Effector memory CD8-positive, alpha-beta T cell (primary cell): ENCODE measurements around the gene ENPP1.
"Not testable (repeated sequence)": the region's sequence is repeated elsewhere in the genome, so short reads cannot be mapped to it uniquely, and the experiment has no call there.

ENCODE experiments used
- ATAC-seq: fragments of 150-1000 bp; cut with Tn5 transposase; replicated peaks from 2 replicates; pipeline ENCODE4 v1.10.0; 2021; ENCODE audit warnings: mild to moderate bottlenecking, moderate library complexity
- DNase-seq, 3 experiments: peaks; one replicate each; pipeline ENCODE4 v3.0.0; 2021
- H3K27ac Mint-ChIP-seq, 2 donors: one replicate each; pipeline ENCODE4 v1.8.0; 2022; ENCODE audit warnings: mild to moderate bottlenecking in 2 of 2, mixed read lengths in 2 of 2, moderate library complexity in 2 of 2
- H3K27me3 Mint-ChIP-seq, 2 donors: one replicate each; pipeline ENCODE4 v1.8.0; 2022; ENCODE audit warnings: mixed read lengths in 2 of 2
- H3K36me3 Mint-ChIP-seq: one replicate; pipeline ENCODE4 v1.8.0; 2022; ENCODE audit warnings: mild to moderate bottlenecking, moderate library complexity, mixed read lengths; ENCODE audit not compliant: insufficient read depth
- H3K4me1 Mint-ChIP-seq, 2 donors: one replicate each; pipeline ENCODE4 v1.8.0; 2022; ENCODE audit warnings: low read depth in 2 of 2, mixed read lengths in 2 of 2
- H3K4me3 Mint-ChIP-seq, 2 donors: one replicate each; pipeline ENCODE4 v1.8.0; 2022; ENCODE audit warnings: mild to moderate bottlenecking in 2 of 2, mixed read lengths in 2 of 2, moderate library complexity in 2 of 2
- H3K9me3 Mint-ChIP-seq, 2 donors: one replicate each; pipeline ENCODE4 v1.8.0; 2022; ENCODE audit warnings: mixed read lengths in 2 of 2

The ENPP1 gene

DNA sequence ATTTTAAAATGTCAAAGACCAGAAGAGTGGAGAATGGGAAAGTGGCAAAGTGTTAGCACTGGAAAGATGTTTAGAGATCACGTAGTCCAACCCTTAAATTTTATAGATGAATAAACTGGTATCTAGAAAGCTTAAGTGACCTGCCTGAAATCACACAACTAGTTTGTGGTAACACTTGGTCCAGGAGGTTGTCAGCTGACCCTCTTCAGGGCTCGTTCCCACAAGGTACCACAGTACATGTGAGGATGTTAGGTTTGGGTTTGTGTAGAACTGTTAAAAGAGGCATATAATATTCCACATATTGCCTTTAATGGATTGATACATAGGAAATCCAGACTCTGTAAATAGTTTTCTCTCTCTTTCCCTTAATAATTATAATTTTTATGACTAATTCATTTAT, 39.1 kb downstream of the ENPP1 start:
- H3K9me3 Mint-ChIP-seq, result no peaks in the 10 kb centered on the region
- no peak for ATAC-seq
- no peak for DNase-seq
- H3K4me1 Mint-ChIP-seq, result no peaks in the 10 kb centered on the region
- no peaks in the 10 kb centered on the region for H3K36me3 Mint-ChIP-seq
- H3K27ac Mint-ChIP-seq, result no peak overlapping the region
- peaks cover 13 to 41% of the 10 kb centered on the region in 2 donors for H3K27me3 Mint-ChIP-seq
- no peak overlapping the region for H3K4me3 Mint-ChIP-seq

DNA sequence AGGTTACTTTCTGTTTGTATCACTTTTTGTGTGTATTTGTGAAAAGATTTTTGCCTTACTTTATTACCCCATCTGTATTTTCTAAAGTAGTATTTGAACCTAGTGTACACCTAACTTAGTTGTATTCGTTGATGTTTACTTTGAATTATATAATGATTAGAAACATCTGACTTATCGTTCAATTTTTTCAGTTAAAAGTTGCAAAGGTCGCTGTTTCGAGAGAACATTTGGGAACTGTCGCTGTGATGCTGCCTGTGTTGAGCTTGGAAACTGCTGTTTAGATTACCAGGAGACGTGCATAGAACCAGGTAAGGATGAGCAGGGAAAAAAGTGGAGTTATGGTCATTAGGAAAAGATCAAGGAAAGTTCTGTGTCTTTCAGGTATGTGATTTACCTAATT, 42.0 kb downstream of the ENPP1 start:
- Mint-ChIP-seq H3K4me1 (no peaks in the 10 kb centered on the region), H3K36me3 (no peaks in the 10 kb centered on the region), H3K4me3 (no peak overlapping the region), H3K27me3 (peaks cover 13 to 21% of the 10 kb centered on the region in 2 donors), H3K9me3 (no peaks in the 10 kb centered on the region), H3K27ac (no peak overlapping the region)
- no peak for DNase-seq
- ATAC-seq, result no peak

- no peak overlapping the region for H3K27ac Mint-ChIP-seq
- ATAC-seq, result no peak
These were observed 43.4 kb downstream of the ENPP1 start for GRCh38 chr6:131851049-131851769.

GRCh38 chr6:131852200-131852599, 44.4 kb downstream of the ENPP1 start:
- no peak for DNase-seq
- Mint-ChIP-seq H3K27ac (no peak overlapping the region), H3K27me3 (peaks cover 0 to 7% of the 10 kb centered on the region in 2 donors), H3K4me1 (no peaks in the 10 kb centered on the region), H3K4me3 (no peak overlapping the region), H3K9me3 (no peaks in the 10 kb centered on the region), H3K36me3 (no peaks in the 10 kb centered on the region)
- ATAC-seq, result no peak

More at GRCh38 chr6:131851049-131851769, 43.4 kb downstream of the ENPP1 start:
- no peak for DNase-seq
- Mint-ChIP-seq H3K9me3 (no peaks in the 10 kb centered on the region), H3K27me3 (peaks cover 5 to 14% of the 10 kb centered on the region in 2 donors), H3K36me3 (no peaks in the 10 kb centered on the region), H3K4me3 (no peak overlapping the region), H3K4me1 (no peaks in the 10 kb centered on the region)

GRCh38 chr6:131854803-131855202, 47.0 kb downstream of the ENPP1 start:
- no peaks in the 10 kb centered on the region for H3K27me3 Mint-ChIP-seq
- no peaks in the 10 kb centered on the region for H3K36me3 Mint-ChIP-seq
- H3K9me3 Mint-ChIP-seq, result no peaks in the 10 kb centered on the region
- DNase-seq (no peak), ATAC-seq (no peak)
- H3K4me1 Mint-ChIP-seq, result no peaks in the 10 kb centered on the region
- H3K4me3 Mint-ChIP-seq, result no peak overlapping the region
- H3K27ac Mint-ChIP-seq, result no peak overlapping the region

DNA sequence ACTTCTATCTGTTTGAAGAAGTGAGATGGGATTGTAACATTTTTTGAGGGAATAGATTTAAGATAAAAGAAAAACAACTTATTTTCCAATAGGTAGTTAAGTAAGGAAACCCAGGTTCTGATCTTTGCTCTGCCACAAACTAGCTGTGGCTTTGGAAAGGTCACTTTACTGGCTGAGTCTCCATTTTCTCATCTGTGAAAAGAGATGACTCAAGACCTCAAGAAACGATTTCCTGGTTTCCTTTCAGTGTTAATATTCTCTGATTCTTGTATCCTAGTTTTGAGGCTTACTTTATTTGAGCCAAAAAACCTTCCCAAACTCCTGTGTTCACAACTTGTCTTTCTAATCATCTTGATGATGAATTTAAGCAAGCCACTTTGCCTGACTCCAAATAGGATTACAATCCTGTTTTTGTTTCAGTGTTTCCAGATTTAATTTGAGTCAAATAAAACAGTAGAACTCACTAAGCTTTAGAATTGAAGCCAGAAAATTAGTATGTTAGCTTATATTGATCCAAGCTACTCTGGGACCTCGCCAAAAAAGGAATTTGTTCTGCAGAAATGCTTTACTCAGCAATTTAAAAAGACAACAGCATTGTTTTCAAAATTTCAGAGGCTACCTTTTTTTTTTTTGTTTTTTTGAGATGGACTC, 51.1 kb downstream of the ENPP1 start:
- no peak overlapping the region for H3K27ac Mint-ChIP-seq
- no peaks in the 10 kb centered on the region for H3K4me1 Mint-ChIP-seq
- H3K4me3 Mint-ChIP-seq, result no peak overlapping the region

GRCh38 chr6:131859658-131860057, 51.8 kb downstream of the ENPP1 start:
- H3K9me3 Mint-ChIP-seq, H3K27ac Mint-ChIP-seq, H3K27me3 Mint-ChIP-seq, H3K4me3 Mint-ChIP-seq, H3K36me3 Mint-ChIP-seq, H3K4me1 Mint-ChIP-seq, DNase-seq, ATAC-seq: not testable (repeated sequence)

More for the DNA sequence above, 51.1 kb downstream of the ENPP1 start:
- no peak for ATAC-seq
- no peak for DNase-seq
- peaks cover 0 to 8% of the 10 kb centered on the region in 2 donors for H3K27me3 Mint-ChIP-seq
- H3K36me3 Mint-ChIP-seq, result no peaks in the 10 kb centered on the region
- H3K9me3 Mint-ChIP-seq, result no peaks in the 10 kb centered on the region

- Mint-ChIP-seq H3K36me3 (no peaks in the 10 kb centered on the region), H3K4me3 (no peak overlapping the region), H3K27ac (no peak overlapping the region), H3K9me3 (no peaks in the 10 kb centered on the region), H3K27me3 (peaks cover 0 to 8% of the 10 kb centered on the region in 2 donors), H3K4me1 (no peaks in the 10 kb centered on the region)
- ATAC-seq, result no peak
- no peak for DNase-seq
These were observed 53.6 kb downstream of the ENPP1 start for GRCh38 chr6:131861381-131861780.

DNA sequence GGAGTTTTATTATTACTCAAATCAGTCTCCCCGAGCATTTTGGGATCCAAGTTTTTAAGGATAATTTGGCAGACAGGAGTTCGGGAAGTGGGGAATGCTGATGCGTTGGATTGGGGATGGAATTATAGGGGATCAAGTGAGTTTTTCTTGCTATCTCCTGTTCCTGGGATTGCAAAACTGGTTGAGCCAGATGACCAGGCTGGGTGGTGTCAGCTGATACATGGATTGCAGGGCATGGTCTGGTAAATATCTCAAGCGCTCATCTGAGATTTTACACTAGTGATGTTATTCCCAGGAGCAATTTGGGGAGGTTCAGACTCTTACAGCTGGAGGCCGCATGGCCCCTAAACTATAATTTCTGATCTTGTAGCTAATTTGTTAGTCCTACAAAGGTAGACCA, 54.7 kb downstream of the ENPP1 start:
- Mint-ChIP-seq H3K9me3 (no peaks in the 10 kb centered on the region), H3K4me3 (no peak overlapping the region), H3K27ac (no peak overlapping the region), H3K4me1 (no peaks in the 10 kb centered on the region), H3K27me3 (peaks cover 0 to 8% of the 10 kb centered on the region in 2 donors), H3K36me3 (no peaks in the 10 kb centered on the region)
- no peak for DNase-seq
- no peak for ATAC-seq

- no peaks in the 10 kb centered on the region for H3K9me3 Mint-ChIP-seq
These were observed 59.9 kb downstream of the ENPP1 start for GRCh38 chr6:131867744-131868143.

GRCh38 chr6:131868836-131869235, 61.0 kb downstream of the ENPP1 start:
- ATAC-seq (no peak), DNase-seq (no peak)
- Mint-ChIP-seq H3K36me3 (no peaks in the 10 kb centered on the region), H3K9me3 (no peaks in the 10 kb centered on the region), H3K27ac (no peak overlapping the region), H3K4me1 (no peaks in the 10 kb centered on the region), H3K4me3 (no peak overlapping the region), H3K27me3 (no peaks in the 10 kb centered on the region)

More at GRCh38 chr6:131867744-131868143, 59.9 kb downstream of the ENPP1 start:
- no peak overlapping the region for H3K4me3 Mint-ChIP-seq
- no peak for ATAC-seq
- no peaks in the 10 kb centered on the region for H3K4me1 Mint-ChIP-seq
- H3K27me3 Mint-ChIP-seq, result no peaks in the 10 kb centered on the region
- H3K36me3 Mint-ChIP-seq, result no peaks in the 10 kb centered on the region
- DNase-seq, result no peak
- H3K27ac Mint-ChIP-seq, result no peak overlapping the region

- no peak for DNase-seq
- Mint-ChIP-seq H3K4me3 (no peak overlapping the region), H3K27ac (no peak overlapping the region), H3K27me3 (no peaks in the 10 kb centered on the region), H3K36me3 (no peaks in the 10 kb centered on the region), H3K9me3 (no peaks in the 10 kb centered on the region), H3K4me1 (no peaks in the 10 kb centered on the region)
- no peak for ATAC-seq
These were observed 67.8 kb downstream of the ENPP1 start for GRCh38 chr6:131875647-131876046.

GRCh38 chr6:131876545-131876944, 68.7 kb downstream of the ENPP1 start:
- Mint-ChIP-seq H3K27me3 (no peaks in the 10 kb centered on the region), H3K27ac (no peak overlapping the region), H3K9me3 (no peaks in the 10 kb centered on the region), H3K4me1 (no peaks in the 10 kb centered on the region), H3K4me3 (no peak overlapping the region), H3K36me3 (no peaks in the 10 kb centered on the region)
- DNase-seq, result no peak
- ATAC-seq, result no peak
